Peyer's patch (tissue), 4 donors: ENCODE measurements around the gene POLR3K.

ENCODE experiments used
- CTCF ChIP-seq, 6 experiments: fragments of 450-650 bp in 4 of 6; fragments of 200-600 bp in 2 of 6; sonication (generic) in 1 of 6; IDR thresholded peaks; one replicate each; pipeline ENCODE4 v1.5.1; 2017 to 2019; ENCODE audit warnings: antibody characterized with exemption in 6 of 6, mild to moderate bottlenecking in 3 of 6, moderate library complexity in 1 of 6
- POLR2A ChIP-seq, 2 donors: fragments of 450-650 bp; IDR thresholded peaks; one replicate each; pipeline ENCODE4 v1.5.1; 2017; ENCODE audit warnings: antibody characterized with exemption in 2 of 2, mild to moderate bottlenecking in 2 of 2, moderate library complexity in 2 of 2

- TF ChIP-seq POLR2A (IDR thresholded peaks at IDR 0.05) (no peak), CTCF (IDR thresholded peaks at IDR 0.05) (peak in 3 of 6 experiments; percentile 12 to 18 (median 16))
Measured at GRCh38 chr16:71540-72401, 18.4 kb upstream of the POLR3K start.
